ENCODE measurements around the gene TPM3. TPM values are rescaled to one million over a fixed set of nuclear protein-coding genes. Genes with fewer than 3 reads are reported as not detected.

Gene TPM3
- total and polyA plus RNA-seq, 9 of the 15 experiments (the other 6 are each of a cell fraction or from before 2014, with no cell fraction given), result 202 to 604 (median 421) TPM

GRCh38 chr1:154181944-154182343 is 10.0 kb downstream of the TPM3 start (continued):
- TF ChIP-seq, protein P1, sequence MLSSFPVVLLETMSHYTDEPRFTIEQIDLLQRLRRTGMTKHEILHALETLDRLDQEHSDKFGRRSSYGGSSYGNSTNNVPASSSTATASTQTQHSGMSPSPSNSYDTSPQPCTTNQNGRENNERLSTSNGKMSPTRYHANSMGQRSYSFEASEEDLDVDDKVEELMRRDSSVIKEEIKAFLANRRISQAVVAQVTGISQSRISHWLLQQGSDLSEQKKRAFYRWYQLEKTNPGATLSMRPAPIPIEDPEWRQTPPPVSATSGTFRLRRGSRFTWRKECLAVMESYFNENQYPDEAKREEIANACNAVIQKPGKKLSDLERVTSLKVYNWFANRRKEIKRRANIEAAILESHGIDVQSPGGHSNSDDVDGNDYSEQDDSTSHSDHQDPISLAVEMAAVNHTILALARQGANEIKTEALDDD (IDR thresholded peaks at IDR 0.05), result 0 out of 2 replicates have a peak, but pooled peaks have one; percentile 11
- TF ChIP-seq BRD9 (IDR thresholded peaks at IDR 0.05; ENCODE audit: low read depth, partially characterized antibody) (no peak), EHMT2 (IDR thresholded peaks at IDR 0.05) (no peak), TBL1XR1 (IDR thresholded peaks at IDR 0.05; ENCODE audit: low read length in 2 of 2) (no peak), HNRNPUL1 (IDR thresholded peaks at IDR 0.05; ENCODE audit: low read length) (no peak), RAD51 (IDR thresholded peaks at IDR 0.05; ENCODE audit: borderline replicate concordance, low read depth) (no peak), C11orf30 (IDR thresholded peaks at IDR 0.05; ENCODE audit: low read depth) (no peak)
- TF ChIP-seq, protein P2, sequence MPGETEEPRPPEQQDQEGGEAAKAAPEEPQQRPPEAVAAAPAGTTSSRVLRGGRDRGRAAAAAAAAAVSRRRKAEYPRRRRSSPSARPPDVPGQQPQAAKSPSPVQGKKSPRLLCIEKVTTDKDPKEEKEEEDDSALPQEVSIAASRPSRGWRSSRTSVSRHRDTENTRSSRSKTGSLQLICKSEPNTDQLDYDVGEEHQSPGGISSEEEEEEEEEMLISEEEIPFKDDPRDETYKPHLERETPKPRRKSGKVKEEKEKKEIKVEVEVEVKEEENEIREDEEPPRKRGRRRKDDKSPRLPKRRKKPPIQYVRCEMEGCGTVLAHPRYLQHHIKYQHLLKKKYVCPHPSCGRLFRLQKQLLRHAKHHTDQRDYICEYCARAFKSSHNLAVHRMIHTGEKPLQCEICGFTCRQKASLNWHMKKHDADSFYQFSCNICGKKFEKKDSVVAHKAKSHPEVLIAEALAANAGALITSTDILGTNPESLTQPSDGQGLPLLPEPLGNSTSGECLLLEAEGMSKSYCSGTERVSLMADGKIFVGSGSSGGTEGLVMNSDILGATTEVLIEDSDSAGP (CRISPR knock-in tag; IDR thresholded peaks at IDR 0.05), result peak; percentile 59; the same call in 1 of the 2 replicates
- TF ChIP-seq, protein P3, sequence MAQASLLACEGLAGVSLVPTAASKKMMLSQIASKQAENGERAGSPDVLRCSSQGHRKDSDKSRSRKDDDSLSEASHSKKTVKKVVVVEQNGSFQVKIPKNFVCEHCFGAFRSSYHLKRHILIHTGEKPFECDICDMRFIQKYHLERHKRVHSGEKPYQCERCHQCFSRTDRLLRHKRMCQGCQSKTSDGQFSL (CRISPR knock-in tag; IDR thresholded peaks at IDR 0.05), result no peak
- TF ChIP-seq, protein P3 (tag; IDR thresholded peaks at IDR 0.05), result no peak
- TF ChIP-seq, protein P4, sequence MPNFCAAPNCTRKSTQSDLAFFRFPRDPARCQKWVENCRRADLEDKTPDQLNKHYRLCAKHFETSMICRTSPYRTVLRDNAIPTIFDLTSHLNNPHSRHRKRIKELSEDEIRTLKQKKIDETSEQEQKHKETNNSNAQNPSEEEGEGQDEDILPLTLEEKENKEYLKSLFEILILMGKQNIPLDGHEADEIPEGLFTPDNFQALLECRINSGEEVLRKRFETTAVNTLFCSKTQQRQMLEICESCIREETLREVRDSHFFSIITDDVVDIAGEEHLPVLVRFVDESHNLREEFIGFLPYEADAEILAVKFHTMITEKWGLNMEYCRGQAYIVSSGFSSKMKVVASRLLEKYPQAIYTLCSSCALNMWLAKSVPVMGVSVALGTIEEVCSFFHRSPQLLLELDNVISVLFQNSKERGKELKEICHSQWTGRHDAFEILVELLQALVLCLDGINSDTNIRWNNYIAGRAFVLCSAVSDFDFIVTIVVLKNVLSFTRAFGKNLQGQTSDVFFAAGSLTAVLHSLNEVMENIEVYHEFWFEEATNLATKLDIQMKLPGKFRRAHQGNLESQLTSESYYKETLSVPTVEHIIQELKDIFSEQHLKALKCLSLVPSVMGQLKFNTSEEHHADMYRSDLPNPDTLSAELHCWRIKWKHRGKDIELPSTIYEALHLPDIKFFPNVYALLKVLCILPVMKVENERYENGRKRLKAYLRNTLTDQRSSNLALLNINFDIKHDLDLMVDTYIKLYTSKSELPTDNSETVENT (CRISPR knock-in tag; IDR thresholded peaks at IDR 0.05), result no peak

Data from K562 (cell line).